Measurements from ENCODE around the gene IDH3G.

The IDH3G gene

DNA sequence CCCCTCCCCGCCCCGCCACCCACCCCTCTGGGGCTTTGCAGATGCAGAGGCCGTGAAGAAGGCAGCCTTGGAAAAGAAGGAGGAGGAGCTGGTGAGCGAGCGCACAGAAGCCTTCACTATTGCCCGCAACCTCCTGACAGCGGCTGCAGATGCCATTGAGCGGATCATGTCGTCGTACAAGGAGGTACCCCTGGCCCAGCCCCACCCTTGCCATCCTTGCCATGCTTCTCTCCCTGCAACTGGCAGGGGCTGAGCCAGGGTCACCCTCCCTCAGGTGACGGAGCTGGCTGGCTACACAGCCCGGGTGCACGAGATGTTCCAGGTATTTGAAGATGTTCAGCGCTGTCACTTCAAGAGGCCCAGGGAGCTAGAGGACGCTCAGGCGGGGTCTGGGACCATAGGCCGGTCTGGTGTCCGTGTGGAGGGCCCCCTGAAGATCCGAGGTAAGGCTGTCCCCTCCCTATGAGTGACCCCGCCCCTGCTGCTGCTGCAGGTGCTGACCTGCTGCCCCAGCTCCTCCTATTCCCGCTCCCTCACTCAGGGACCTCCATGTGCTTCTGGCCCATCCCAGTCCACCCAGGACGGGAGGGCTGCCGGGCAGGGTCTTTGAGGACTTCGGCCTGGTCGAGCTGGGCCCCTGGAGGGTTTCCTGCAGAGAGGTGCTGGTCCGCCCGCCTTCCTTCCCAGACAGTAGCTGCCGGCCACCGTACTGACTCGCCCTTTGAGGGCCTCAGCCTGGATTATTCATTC lies 57.9 kb downstream of the IDH3G start:
- no peak for DNase-seq (ENCODE audit: low spot score in 2 of 2)
- Mint-ChIP-seq H3K36me3 (peaks cover 15% of the 10 kb centered on the region), H3K4me1 (peaks cover 13% of the 10 kb centered on the region), H3K9me3 (no peaks in the 10 kb centered on the region), H3K27ac (no peak overlapping the region), H3K4me3 (no peak overlapping the region), H3K27me3 (no peaks in the 10 kb centered on the region)
- ATAC-seq (ENCODE audit: low read depth) = no peak
